ENCODE results near the gene PGA5.

DNA sequence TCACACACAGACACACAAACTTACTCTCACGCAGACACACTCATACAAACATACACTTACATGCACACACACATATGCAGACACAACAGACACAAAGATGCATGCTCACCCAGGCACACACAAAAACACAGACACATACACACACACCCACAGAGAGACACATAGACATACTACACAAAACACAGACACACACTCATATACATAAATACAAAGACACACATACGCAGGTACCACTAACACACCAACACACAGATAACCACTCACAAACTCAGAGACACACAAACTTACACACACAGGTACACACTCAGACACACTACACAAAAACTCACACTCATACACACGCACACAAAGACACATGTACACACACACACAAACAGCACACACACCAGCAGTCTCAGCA is 31.8 kb downstream of the PGA5 start:
- TF ChIP-seq, protein P1, sequence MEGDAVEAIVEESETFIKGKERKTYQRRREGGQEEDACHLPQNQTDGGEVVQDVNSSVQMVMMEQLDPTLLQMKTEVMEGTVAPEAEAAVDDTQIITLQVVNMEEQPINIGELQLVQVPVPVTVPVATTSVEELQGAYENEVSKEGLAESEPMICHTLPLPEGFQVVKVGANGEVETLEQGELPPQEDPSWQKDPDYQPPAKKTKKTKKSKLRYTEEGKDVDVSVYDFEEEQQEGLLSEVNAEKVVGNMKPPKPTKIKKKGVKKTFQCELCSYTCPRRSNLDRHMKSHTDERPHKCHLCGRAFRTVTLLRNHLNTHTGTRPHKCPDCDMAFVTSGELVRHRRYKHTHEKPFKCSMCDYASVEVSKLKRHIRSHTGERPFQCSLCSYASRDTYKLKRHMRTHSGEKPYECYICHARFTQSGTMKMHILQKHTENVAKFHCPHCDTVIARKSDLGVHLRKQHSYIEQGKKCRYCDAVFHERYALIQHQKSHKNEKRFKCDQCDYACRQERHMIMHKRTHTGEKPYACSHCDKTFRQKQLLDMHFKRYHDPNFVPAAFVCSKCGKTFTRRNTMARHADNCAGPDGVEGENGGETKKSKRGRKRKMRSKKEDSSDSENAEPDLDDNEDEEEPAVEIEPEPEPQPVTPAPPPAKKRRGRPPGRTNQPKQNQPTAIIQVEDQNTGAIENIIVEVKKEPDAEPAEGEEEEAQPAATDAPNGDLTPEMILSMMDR (IDR thresholded peaks at IDR 0.05) = no peak
- no peak for TF ChIP-seq POLR2A (IDR thresholded peaks at IDR 0.05)
